HL-60 (cell line): Measurements from ENCODE around the gene GRID1.

Experiments used
- DNase-seq, 2 experiments: peaks; one replicate each; pipeline ENCODE4 v3.0.0-alpha.2; 2010 to 2020; ENCODE audit warnings: low read depth in 1 of 2, low spot score in 1 of 2
- H3K27ac ChIP-seq: fragments of 250-450 bp; sonication (Bioruptor Pico); replicated peaks from 2 replicates; pipeline ENCODE4 v1.5.1; 2020; ENCODE audit warnings: mild to moderate bottlenecking, moderate library complexity
- H3K27me3 ChIP-seq: fragments of 250-450 bp; sonication (Bioruptor Pico); 2 replicates; pipeline ENCODE4 v1.5.1; 2021; ENCODE audit warnings: mild to moderate bottlenecking, moderate library complexity; ENCODE audit not compliant: insufficient read depth, poor library complexity, severe bottlenecking
- H3K4me3 ChIP-seq: replicated peaks from 2 replicates; pipeline ENCODE4 v1.5.1; 2011; ENCODE audit warnings: mild to moderate bottlenecking, control low read depth, low read length; ENCODE audit not compliant: insufficient read depth
- CTCF ChIP-seq: IDR thresholded peaks from one replicate; pipeline ENCODE4 v1.5.1; 2011; ENCODE audit warnings: low read length, control low read depth, inconsistent platforms; ENCODE audit not compliant: insufficient read depth
- GABPA ChIP-seq: IDR thresholded peaks from 2 replicates; pipeline ENCODE4 v1.6.1; 2012; ENCODE audit warnings: low read depth
- POLR2AphosphoS5 ChIP-seq: IDR thresholded peaks from 2 replicates; pipeline ENCODE4 v1.6.1; 2012; ENCODE audit warnings: low read depth
- SPI1 ChIP-seq: IDR thresholded peaks from 2 replicates; pipeline ENCODE4 v1.6.1; 2012; ENCODE audit warnings: low read depth, mild to moderate bottlenecking, borderline replicate concordance
- TF ChIP-seq, protein P1 (sequence below): IDR thresholded peaks from 2 replicates; pipeline ENCODE4 v1.6.1; 2012; ENCODE audit warnings: low read depth; ENCODE audit not compliant: insufficient replicate concordance

GRID1 gene

GRCh38 chr10:86084585-86084984 is 282.0 kb downstream of the GRID1 start:
- Histone ChIP-seq H3K27me3 (peaks cover 4% of the 10 kb centered on the region), H3K27ac (no peak overlapping the region), H3K4me3 (no peak overlapping the region)
- TF ChIP-seq GABPA = no peak
- TF ChIP-seq POLR2AphosphoS5 = no peak
- TF ChIP-seq SPI1 = no peak
- no peak for TF ChIP-seq CTCF
- TF ChIP-seq, protein P1, sequence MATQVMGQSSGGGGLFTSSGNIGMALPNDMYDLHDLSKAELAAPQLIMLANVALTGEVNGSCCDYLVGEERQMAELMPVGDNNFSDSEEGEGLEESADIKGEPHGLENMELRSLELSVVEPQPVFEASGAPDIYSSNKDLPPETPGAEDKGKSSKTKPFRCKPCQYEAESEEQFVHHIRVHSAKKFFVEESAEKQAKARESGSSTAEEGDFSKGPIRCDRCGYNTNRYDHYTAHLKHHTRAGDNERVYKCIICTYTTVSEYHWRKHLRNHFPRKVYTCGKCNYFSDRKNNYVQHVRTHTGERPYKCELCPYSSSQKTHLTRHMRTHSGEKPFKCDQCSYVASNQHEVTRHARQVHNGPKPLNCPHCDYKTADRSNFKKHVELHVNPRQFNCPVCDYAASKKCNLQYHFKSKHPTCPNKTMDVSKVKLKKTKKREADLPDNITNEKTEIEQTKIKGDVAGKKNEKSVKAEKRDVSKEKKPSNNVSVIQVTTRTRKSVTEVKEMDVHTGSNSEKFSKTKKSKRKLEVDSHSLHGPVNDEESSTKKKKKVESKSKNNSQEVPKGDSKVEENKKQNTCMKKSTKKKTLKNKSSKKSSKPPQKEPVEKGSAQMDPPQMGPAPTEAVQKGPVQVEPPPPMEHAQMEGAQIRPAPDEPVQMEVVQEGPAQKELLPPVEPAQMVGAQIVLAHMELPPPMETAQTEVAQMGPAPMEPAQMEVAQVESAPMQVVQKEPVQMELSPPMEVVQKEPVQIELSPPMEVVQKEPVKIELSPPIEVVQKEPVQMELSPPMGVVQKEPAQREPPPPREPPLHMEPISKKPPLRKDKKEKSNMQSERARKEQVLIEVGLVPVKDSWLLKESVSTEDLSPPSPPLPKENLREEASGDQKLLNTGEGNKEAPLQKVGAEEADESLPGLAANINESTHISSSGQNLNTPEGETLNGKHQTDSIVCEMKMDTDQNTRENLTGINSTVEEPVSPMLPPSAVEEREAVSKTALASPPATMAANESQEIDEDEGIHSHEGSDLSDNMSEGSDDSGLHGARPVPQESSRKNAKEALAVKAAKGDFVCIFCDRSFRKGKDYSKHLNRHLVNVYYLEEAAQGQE = no peak
- DNase-seq = no peak

DNA sequence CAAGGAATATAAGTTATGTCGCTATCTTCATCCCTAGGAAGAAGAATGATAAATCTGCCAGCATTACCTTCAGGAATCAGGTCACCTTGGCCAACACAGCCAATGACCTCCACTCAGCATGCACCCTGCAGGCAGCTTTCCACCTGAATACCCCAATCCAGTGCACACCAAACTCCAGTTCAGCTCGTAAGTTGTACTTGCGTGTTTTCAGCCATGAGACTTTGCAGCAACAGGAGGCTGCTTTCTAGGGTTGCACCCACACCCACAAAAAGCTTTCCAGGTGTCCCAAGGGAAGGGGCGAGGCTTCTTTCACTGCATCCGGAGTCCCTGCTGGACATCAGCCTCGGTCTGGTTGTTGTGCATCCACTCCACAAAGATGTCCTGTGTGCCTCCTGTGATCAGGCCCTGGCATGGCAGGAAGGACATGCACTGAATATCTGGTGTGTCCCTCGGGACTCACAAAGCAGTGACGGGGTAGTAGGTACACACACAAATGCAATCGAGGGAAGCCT is 282.9 kb downstream of the GRID1 start:
- peaks cover 2% of the 10 kb centered on the region for H3K27me3 ChIP-seq
- TF ChIP-seq CTCF (no peak), POLR2AphosphoS5 (no peak), GABPA (no peak), SPI1 (no peak)
- TF ChIP-seq, protein P1 = no peak
- no peak overlapping the region for H3K4me3 ChIP-seq
- no peak for DNase-seq
- H3K27ac ChIP-seq = no peak overlapping the region

DNA sequence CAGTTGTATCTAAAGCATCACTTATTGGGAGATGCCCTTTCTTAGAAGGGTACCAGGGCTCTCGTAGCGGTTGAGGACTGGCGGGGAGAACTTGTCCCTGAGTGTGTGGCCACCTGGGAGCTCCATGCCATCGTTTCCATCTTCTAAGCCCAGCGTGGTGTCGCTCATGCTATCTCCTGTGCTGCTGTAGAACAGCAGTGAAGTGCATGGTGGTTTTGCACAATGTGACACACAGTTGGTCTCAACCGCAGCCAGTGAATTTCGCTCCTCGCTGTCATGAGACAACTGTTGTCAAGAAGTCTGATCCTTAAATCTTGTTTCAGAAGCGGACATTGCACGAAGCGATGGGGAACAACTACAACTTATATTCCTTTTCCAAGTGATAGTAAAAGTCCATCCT is 283.4 kb downstream of the GRID1 start:
- no peak overlapping the region for H3K4me3 ChIP-seq

More for the DNA sequence above, 283.4 kb downstream of the GRID1 start:
- no peak for DNase-seq
- Histone ChIP-seq H3K27me3 (peaks cover 2% of the 10 kb centered on the region), H3K27ac (no peak overlapping the region)
- TF ChIP-seq GABPA = no peak
- TF ChIP-seq, protein P1 = no peak
- no peak for TF ChIP-seq POLR2AphosphoS5
- no peak for TF ChIP-seq SPI1
- no peak for TF ChIP-seq CTCF
